Epidermal melanocyte (primary cell): ENCODE data around the gene TPST1.

Experiments
- DNase-seq: peaks from one replicate; pipeline ENCODE4 v3.0.0; 2011; ENCODE audit warnings: low spot score; ENCODE audit not compliant: insufficient read length

Gene TPST1

GRCh38 chr7:66281678-66282590 is 76.8 kb downstream of the TPST1 start:
- DNase-seq, result no peak

- no peak for DNase-seq
Measured at GRCh38 chr7:66282591-66282935, 77.4 kb downstream of the TPST1 start.

- no peak for DNase-seq
Measured at GRCh38 chr7:66283003-66283920, 78.1 kb downstream of the TPST1 start.

GRCh38 chr7:66296001-66296521 is 90.9 kb downstream of the TPST1 start:
- DNase-seq, result no peak

- no peak for DNase-seq
Measured at GRCh38 chr7:66296557-66296956, 91.4 kb downstream of the TPST1 start.

- no peak for DNase-seq
Measured at GRCh38 chr7:66297579-66297978, 92.4 kb downstream of the TPST1 start.

GRCh38 chr7:66301249-66301648 is 96.1 kb downstream of the TPST1 start:
- DNase-seq, result no peak

GRCh38 chr7:66301737-66302136 is 96.6 kb downstream of the TPST1 start:
- no peak for DNase-seq

- no peak for DNase-seq
Measured at GRCh38 chr7:66303454-66304155, 98.5 kb downstream of the TPST1 start.

GRCh38 chr7:66304536-66304935 is 99.4 kb downstream of the TPST1 start:
- DNase-seq, result no peak

GRCh38 chr7:66306243-66306642 is 101.1 kb downstream of the TPST1 start:
- no peak for DNase-seq

- no peak for DNase-seq
Measured at GRCh38 chr7:66307591-66308215, 102.6 kb downstream of the TPST1 start.

- DNase-seq, result no peak
Measured at GRCh38 chr7:66308411-66308810, 103.3 kb downstream of the TPST1 start.

- DNase-seq, result no peak
Measured at GRCh38 chr7:66310620-66311019, 105.5 kb downstream of the TPST1 start.

GRCh38 chr7:66313886-66314568 is 108.9 kb downstream of the TPST1 start:
- no peak for DNase-seq

- no peak for DNase-seq
Measured at GRCh38 chr7:66315192-66315591, 110.1 kb downstream of the TPST1 start.

GRCh38 chr7:66319407-66319979 is 114.4 kb downstream of the TPST1 start:
- DNase-seq, result no peak

- DNase-seq, result no peak
Measured at GRCh38 chr7:66321283-66321682, 116.1 kb downstream of the TPST1 start.

GRCh38 chr7:66323114-66323796 is 118.1 kb downstream of the TPST1 start:
- no peak for DNase-seq
